ENCODE results near the gene KCTD16. TPM values are rescaled to one million over a fixed set of nuclear protein-coding genes. Genes with fewer than 3 reads are reported as not detected.

The KCTD16 gene
- polyA plus RNA-seq, 1 donor (not counting 4 experiments of a cell fraction or from before 2014, with no cell fraction given): 0.04 TPM

DNA sequence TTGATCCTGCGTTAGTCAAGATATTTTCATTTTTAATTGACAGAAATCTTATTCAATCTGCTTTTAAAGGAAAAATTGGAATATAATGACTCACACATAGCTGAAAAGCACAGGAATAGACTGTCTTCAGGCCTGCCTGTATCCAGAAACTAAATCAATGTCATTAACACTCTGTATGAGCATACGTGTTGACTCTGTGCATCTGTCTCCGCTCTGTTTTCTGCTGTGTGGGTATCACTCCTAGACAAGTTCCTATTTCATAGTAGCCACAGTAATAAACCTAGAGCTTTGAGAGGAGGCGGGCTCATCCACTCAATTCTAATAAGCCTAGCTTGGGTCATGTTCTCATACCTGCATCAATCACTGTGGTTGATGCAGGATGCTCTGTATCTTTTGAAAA lies 267.6 kb downstream of the KCTD16 start:
- Histone ChIP-seq H3K9me3 (ENCODE audit: control insufficient read depth, low read depth, low read length) (no peaks in the 10 kb centered on the region), H3K4me2 (ENCODE audit: control insufficient read depth, extremely low read depth, insufficient read depth, low read depth, low read length) (no peak overlapping the region), H2AFZ (ENCODE audit: control insufficient read depth, low read length) (no peak overlapping the region), H3K27me3 (ENCODE audit: control insufficient read depth, extremely low read depth, insufficient read depth, low read length) (no peaks in the 10 kb centered on the region), H3K79me2 (ENCODE audit: control insufficient read depth, insufficient read depth, low read length) (no peaks in the 10 kb centered on the region), H3K36me3 (ENCODE audit: control insufficient read depth in 2 of 2, extremely low read depth in 1 of 2, insufficient read depth in 2 of 2, low read length in 2 of 2) (no peaks in the 10 kb centered on the region), H3K9me1 (ENCODE audit: control insufficient read depth, extremely low read depth, insufficient read depth, low read length) (no peaks in the 10 kb centered on the region), H3K4me3 (ENCODE audit: control insufficient read depth in 2 of 3, extremely low read depth in 1 of 3, insufficient read depth in 2 of 3, low read depth in 1 of 3, low read length in 3 of 3) (no peak overlapping the region), H4K20me1 (ENCODE audit: control insufficient read depth, extremely low read depth, insufficient read depth, low read length) (no peaks in the 10 kb centered on the region), H3K27ac (ENCODE audit: control insufficient read depth, insufficient read depth, low read length) (no peak overlapping the region), H3K9ac (ENCODE audit: control insufficient read depth, extremely low read depth, insufficient read depth, low read length) (no peak overlapping the region), H3K4me1 (ENCODE audit: control insufficient read depth, extremely low read depth, insufficient read depth, low read length) (no peaks in the 10 kb centered on the region)
- DNase-seq (ENCODE audit: low read depth, low spot score) (no peak), FAIRE-seq (no peak)
- dilution Hi-C loops (cut with MboI; ENCODE audit: extremely low pct_ligation_motif_present, low sequenced_read_pairs): no loop called here
- TF ChIP-seq, protein P1, sequence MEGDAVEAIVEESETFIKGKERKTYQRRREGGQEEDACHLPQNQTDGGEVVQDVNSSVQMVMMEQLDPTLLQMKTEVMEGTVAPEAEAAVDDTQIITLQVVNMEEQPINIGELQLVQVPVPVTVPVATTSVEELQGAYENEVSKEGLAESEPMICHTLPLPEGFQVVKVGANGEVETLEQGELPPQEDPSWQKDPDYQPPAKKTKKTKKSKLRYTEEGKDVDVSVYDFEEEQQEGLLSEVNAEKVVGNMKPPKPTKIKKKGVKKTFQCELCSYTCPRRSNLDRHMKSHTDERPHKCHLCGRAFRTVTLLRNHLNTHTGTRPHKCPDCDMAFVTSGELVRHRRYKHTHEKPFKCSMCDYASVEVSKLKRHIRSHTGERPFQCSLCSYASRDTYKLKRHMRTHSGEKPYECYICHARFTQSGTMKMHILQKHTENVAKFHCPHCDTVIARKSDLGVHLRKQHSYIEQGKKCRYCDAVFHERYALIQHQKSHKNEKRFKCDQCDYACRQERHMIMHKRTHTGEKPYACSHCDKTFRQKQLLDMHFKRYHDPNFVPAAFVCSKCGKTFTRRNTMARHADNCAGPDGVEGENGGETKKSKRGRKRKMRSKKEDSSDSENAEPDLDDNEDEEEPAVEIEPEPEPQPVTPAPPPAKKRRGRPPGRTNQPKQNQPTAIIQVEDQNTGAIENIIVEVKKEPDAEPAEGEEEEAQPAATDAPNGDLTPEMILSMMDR (optimal IDR thresholded peaks at IDR 0.05 in 1 of 3, IDR thresholded peaks at IDR 0.05 in 1 of 3, conservative IDR thresholded peaks at IDR 0.05 in 1 of 3; ENCODE audit: extremely low read depth in 1 of 3, insufficient read depth in 2 of 3, low read length in 3 of 3): no peak
- no peak for TF ChIP-seq EZH2 (IDR thresholded peaks at IDR 0.05; ENCODE audit: low read length)

DNA sequence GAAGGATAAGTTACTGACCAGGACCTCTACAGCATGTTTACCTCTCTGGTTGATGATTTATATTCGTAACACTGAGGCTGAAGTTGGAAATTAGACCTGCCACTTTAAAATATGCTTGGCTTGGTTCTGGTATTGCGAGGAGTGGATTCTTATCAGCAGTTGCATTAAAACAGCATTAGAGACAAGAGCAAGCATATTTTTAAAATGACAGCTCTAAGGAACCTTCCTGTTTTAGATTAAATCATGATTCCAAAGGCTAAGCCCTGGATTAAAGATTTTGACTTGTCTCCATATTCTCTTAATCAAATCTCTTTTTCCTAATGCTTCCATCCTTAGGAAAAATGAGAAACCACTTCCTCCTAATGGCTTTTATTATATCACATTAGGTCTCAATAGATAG lies 277.8 kb downstream of the KCTD16 start:
- no peaks in the 10 kb centered on the region for H3K36me3 ChIP-seq (ENCODE audit: control insufficient read depth in 2 of 2, extremely low read depth in 1 of 2, insufficient read depth in 2 of 2, low read length in 2 of 2)
- no peaks in the 10 kb centered on the region for H3K27me3 ChIP-seq (ENCODE audit: control insufficient read depth, extremely low read depth, insufficient read depth, low read length)
- TF ChIP-seq, protein P1 (optimal IDR thresholded peaks at IDR 0.05 in 1 of 3, IDR thresholded peaks at IDR 0.05 in 1 of 3, conservative IDR thresholded peaks at IDR 0.05 in 1 of 3; ENCODE audit: extremely low read depth in 1 of 3, insufficient read depth in 2 of 3, low read length in 3 of 3): no peak
- no peak for TF ChIP-seq EZH2 (IDR thresholded peaks at IDR 0.05; ENCODE audit: low read length)
- dilution Hi-C loops (cut with MboI; ENCODE audit: extremely low pct_ligation_motif_present, low sequenced_read_pairs): no loop called here
- no peaks in the 10 kb centered on the region for H3K9me3 ChIP-seq (ENCODE audit: control insufficient read depth, low read depth, low read length)
- DNase-seq (ENCODE audit: low read depth, low spot score) (no peak), FAIRE-seq (no peak)
- H3K4me2 ChIP-seq (ENCODE audit: control insufficient read depth, extremely low read depth, insufficient read depth, low read depth, low read length): no peak overlapping the region
- no peaks in the 10 kb centered on the region for H3K9me1 ChIP-seq (ENCODE audit: control insufficient read depth, extremely low read depth, insufficient read depth, low read length)
- H2AFZ ChIP-seq (ENCODE audit: control insufficient read depth, low read length): no peak overlapping the region
- no peaks in the 10 kb centered on the region for H4K20me1 ChIP-seq (ENCODE audit: control insufficient read depth, extremely low read depth, insufficient read depth, low read length)
- no peaks in the 10 kb centered on the region for H3K79me2 ChIP-seq (ENCODE audit: control insufficient read depth, insufficient read depth, low read length)
- no peak overlapping the region for H3K9ac ChIP-seq (ENCODE audit: control insufficient read depth, extremely low read depth, insufficient read depth, low read length)
- no peak overlapping the region for H3K27ac ChIP-seq (ENCODE audit: control insufficient read depth, insufficient read depth, low read length)
- H3K4me1 ChIP-seq (ENCODE audit: control insufficient read depth, extremely low read depth, insufficient read depth, low read length): no peaks in the 10 kb centered on the region
- no peak overlapping the region for H3K4me3 ChIP-seq (ENCODE audit: control insufficient read depth in 2 of 3, extremely low read depth in 1 of 3, insufficient read depth in 2 of 3, low read depth in 1 of 3, low read length in 3 of 3)
